ENCODE data around the gene CRYAA.

The CRYAA gene

GRCh38 chr21:43196826-43197225 is 28.0 kb downstream of the CRYAA start:
- TF ChIP-seq CTCF (IDR thresholded peaks at IDR 0.05; ENCODE audit: low read depth, low read length), result no peak
- no peak for TF ChIP-seq POLR2A (IDR thresholded peaks at IDR 0.05; ENCODE audit: extremely low read depth, insufficient read length)
- no peak for TF ChIP-seq MAX (IDR thresholded peaks at IDR 0.05; ENCODE audit: low read depth, low read length)
- TF ChIP-seq MYC (IDR thresholded peaks at IDR 0.05; ENCODE audit: low read depth, low read length), result no peak
- DNase-seq (ENCODE audit: low read depth), result no peak
- no peak overlapping the region for H3K4me3 ChIP-seq (ENCODE audit: low read depth, low read length)

DNA sequence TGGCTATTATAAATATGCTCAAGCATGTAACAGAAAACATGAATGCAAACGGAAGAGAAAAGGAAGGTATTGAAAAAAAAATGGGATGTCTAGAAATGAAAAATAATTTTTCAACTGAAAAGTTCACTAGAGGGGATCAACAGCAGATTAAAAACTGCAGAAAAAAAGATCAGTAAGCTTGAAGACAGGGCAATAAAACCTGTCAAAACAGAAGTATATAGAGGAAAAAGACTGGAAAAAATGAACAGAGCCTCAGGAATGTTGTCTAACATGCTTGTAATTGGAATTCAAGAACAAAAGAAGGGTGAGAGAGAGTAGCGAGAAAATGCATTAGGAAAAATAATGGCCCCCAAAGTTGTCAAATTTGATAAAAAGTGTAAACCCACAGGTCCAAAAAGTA is 29.6 kb downstream of the CRYAA start:
- no peak overlapping the region for H3K4me3 ChIP-seq (ENCODE audit: low read depth, low read length)
- no peak for TF ChIP-seq MAX (IDR thresholded peaks at IDR 0.05; ENCODE audit: low read depth, low read length)
- TF ChIP-seq POLR2A (IDR thresholded peaks at IDR 0.05; ENCODE audit: extremely low read depth, insufficient read length), result no peak
- TF ChIP-seq MYC (IDR thresholded peaks at IDR 0.05; ENCODE audit: low read depth, low read length), result no peak
- no peak for TF ChIP-seq CTCF (IDR thresholded peaks at IDR 0.05; ENCODE audit: low read depth, low read length)
- no peak for DNase-seq (ENCODE audit: low read depth)

DNA sequence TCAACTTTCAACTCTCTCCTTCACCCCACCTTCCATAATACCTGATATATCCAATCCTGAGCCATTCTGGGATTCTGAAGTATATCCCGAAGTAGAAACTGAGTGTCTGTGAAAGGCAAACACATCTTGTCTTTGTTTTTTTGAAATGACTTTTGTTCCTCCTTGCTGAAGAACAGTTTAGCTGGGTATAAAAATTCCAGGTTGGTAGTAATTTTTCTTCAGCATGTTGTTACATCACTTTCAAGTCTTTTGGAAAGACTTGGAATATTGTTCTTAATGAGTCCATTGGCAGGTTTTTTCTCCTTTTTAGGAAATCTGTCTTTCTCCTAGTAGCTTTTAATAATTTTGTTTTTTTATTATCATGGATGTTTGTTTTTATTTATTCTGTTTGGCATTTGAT is 32.7 kb downstream of the CRYAA start:
- no peak overlapping the region for H3K4me3 ChIP-seq (ENCODE audit: low read depth, low read length)
- TF ChIP-seq CTCF (IDR thresholded peaks at IDR 0.05; ENCODE audit: low read depth, low read length) (no peak), POLR2A (IDR thresholded peaks at IDR 0.05; ENCODE audit: extremely low read depth, insufficient read length) (no peak), MAX (IDR thresholded peaks at IDR 0.05; ENCODE audit: low read depth, low read length) (no peak), MYC (IDR thresholded peaks at IDR 0.05; ENCODE audit: low read depth, low read length) (no peak)
- no peak for DNase-seq (ENCODE audit: low read depth)

DNA sequence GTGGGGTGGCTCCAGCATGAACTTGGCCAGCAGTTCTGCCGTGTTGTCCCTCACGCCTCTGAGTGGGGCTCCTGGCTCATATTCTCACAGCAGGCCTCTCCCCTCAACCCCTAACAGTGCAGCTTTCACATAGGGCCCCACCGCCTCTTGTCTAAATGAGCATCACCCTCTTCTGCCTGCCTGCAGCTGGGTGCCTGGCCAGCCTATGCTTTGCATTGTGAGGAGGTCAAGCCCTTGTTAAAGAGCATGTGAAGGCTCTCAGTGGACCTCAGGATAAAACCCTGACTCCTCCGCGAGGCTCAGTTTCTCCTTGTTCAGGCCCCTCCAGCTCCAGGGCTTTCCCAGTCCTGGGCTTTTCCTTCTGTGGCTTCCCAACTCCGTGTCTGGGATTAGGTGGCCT is 34.8 kb downstream of the CRYAA start:
- H3K4me3 ChIP-seq (ENCODE audit: low read depth, low read length), result no peak overlapping the region
- TF ChIP-seq MYC (IDR thresholded peaks at IDR 0.05; ENCODE audit: low read depth, low read length) (no peak), POLR2A (IDR thresholded peaks at IDR 0.05; ENCODE audit: extremely low read depth, insufficient read length) (no peak), MAX (IDR thresholded peaks at IDR 0.05; ENCODE audit: low read depth, low read length) (no peak), CTCF (IDR thresholded peaks at IDR 0.05; ENCODE audit: low read depth, low read length) (no peak)
- no peak for DNase-seq (ENCODE audit: low read depth)

- H3K4me3 ChIP-seq (ENCODE audit: low read depth, low read length), result no peak overlapping the region
- no peak for DNase-seq (ENCODE audit: low read depth)
- TF ChIP-seq MAX (IDR thresholded peaks at IDR 0.05; ENCODE audit: low read depth, low read length), result no peak
- TF ChIP-seq POLR2A (IDR thresholded peaks at IDR 0.05; ENCODE audit: extremely low read depth, insufficient read length), result no peak
- TF ChIP-seq CTCF (IDR thresholded peaks at IDR 0.05; ENCODE audit: low read depth, low read length), result no peak
- no peak for TF ChIP-seq MYC (IDR thresholded peaks at IDR 0.05; ENCODE audit: low read depth, low read length)
Observed at GRCh38 chr21:43204638-43205037, 35.8 kb downstream of the CRYAA start.
